ENCODE results near the gene TTLL3.

Gene TTLL3

DNA sequence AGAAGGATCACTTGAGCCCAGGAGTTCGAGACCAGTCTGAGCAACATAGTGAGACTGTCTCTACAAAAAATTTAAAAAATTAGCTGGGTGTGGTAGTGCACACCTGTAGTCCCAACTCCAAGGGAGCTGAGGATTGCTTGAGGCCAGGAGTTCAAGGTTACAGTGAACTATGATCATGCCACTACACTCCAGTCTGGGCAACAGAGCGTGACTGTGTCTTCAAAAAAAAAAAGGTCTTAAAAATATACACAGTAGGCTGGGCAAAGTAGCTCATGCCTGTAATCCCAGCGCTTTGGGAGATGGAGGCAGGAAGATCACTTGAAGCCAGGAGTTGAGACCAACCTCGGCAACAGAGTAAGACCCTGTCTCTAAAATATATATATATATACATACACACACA lies 29.2 kb upstream of the TTLL3 start:
- H3K9ac ChIP-seq: no peak overlapping the region
- H3K4me1 ChIP-seq: peaks cover 3% of the 10 kb centered on the region
- H3K27ac ChIP-seq: no peak overlapping the region
- no peak overlapping the region for H3K4me3 ChIP-seq (ENCODE audit: low read depth, low read length)
- H3K79me2 ChIP-seq: no peaks in the 10 kb centered on the region
- no peaks in the 10 kb centered on the region for H3K27me3 ChIP-seq (ENCODE audit: control insufficient read depth, insufficient read depth, low read length)
- no peak overlapping the region for H2AFZ ChIP-seq
- H3K36me3 ChIP-seq (ENCODE audit: control insufficient read depth, insufficient read depth, low read length): no peaks in the 10 kb centered on the region
- TF ChIP-seq, protein P1, sequence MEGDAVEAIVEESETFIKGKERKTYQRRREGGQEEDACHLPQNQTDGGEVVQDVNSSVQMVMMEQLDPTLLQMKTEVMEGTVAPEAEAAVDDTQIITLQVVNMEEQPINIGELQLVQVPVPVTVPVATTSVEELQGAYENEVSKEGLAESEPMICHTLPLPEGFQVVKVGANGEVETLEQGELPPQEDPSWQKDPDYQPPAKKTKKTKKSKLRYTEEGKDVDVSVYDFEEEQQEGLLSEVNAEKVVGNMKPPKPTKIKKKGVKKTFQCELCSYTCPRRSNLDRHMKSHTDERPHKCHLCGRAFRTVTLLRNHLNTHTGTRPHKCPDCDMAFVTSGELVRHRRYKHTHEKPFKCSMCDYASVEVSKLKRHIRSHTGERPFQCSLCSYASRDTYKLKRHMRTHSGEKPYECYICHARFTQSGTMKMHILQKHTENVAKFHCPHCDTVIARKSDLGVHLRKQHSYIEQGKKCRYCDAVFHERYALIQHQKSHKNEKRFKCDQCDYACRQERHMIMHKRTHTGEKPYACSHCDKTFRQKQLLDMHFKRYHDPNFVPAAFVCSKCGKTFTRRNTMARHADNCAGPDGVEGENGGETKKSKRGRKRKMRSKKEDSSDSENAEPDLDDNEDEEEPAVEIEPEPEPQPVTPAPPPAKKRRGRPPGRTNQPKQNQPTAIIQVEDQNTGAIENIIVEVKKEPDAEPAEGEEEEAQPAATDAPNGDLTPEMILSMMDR (IDR thresholded peaks at IDR 0.05): no peak
- no peaks in the 10 kb centered on the region for H3K9me3 ChIP-seq (ENCODE audit: control insufficient read depth, low read length)
- peak overlapping the region; percentile 5 for H3K4me2 ChIP-seq (ENCODE audit: low read length)

- H3K4me2 ChIP-seq (ENCODE audit: low read length): no peak overlapping the region
- TF ChIP-seq, protein P1 (IDR thresholded peaks at IDR 0.05): no peak
- no peaks in the 10 kb centered on the region for H3K36me3 ChIP-seq (ENCODE audit: control insufficient read depth, insufficient read depth, low read length)
- peaks cover 5% of the 10 kb centered on the region for H3K4me1 ChIP-seq
- no peak overlapping the region for H3K27ac ChIP-seq
- H3K27me3 ChIP-seq (ENCODE audit: control insufficient read depth, insufficient read depth, low read length): no peaks in the 10 kb centered on the region
- no peak overlapping the region for H3K9ac ChIP-seq
- no peak overlapping the region for H2AFZ ChIP-seq
- no peaks in the 10 kb centered on the region for H3K79me2 ChIP-seq
- no peak overlapping the region for H3K4me3 ChIP-seq (ENCODE audit: low read depth, low read length)
- no peaks in the 10 kb centered on the region for H3K9me3 ChIP-seq (ENCODE audit: control insufficient read depth, low read length)
Observed at GRCh38 chr3:9781551-9781950, 28.5 kb upstream of the TTLL3 start.

DNA sequence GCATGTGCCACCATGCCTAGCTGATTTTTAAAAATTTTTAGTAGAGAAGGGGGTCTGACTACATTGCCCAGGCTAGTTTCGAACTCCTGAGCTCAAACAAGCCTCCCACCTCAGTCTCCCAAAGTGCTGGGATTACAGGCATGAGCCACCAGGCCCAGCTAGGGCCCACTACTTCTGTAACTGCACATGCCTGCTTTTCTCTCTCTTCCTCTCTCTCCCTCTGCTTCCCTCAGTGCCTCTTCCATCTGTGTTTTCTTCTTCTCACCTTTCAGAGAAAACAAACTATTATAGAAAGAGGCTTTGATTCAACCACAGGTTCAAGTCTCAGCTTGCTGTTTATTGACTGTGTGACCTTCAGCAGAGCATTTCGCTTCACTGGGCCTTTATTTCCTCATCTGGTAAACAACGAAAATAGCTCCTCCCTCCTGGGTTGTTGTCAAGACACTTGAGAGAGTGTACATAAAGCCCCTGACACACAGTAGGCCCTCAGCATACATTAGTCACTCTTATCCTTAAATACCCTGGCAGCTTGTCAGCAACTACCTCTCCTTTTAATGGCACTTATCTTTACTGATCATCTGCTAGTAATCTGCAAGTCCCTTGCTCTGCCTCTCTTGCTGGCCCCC lies 28.0 kb upstream of the TTLL3 start:
- Histone ChIP-seq H3K36me3 (ENCODE audit: control insufficient read depth, insufficient read depth, low read length) (no peaks in the 10 kb centered on the region), H3K4me1 (peaks cover 5% of the 10 kb centered on the region), H3K9me3 (ENCODE audit: control insufficient read depth, low read length) (no peaks in the 10 kb centered on the region), H3K27me3 (ENCODE audit: control insufficient read depth, insufficient read depth, low read length) (no peaks in the 10 kb centered on the region), H3K4me3 (ENCODE audit: low read depth, low read length) (no peak overlapping the region), H2AFZ (no peak overlapping the region), H3K27ac (no peak overlapping the region), H3K9ac (no peak overlapping the region), H3K4me2 (ENCODE audit: low read length) (no peak overlapping the region), H3K79me2 (no peaks in the 10 kb centered on the region)
- TF ChIP-seq, protein P1 (IDR thresholded peaks at IDR 0.05): no peak

- H3K4me3 ChIP-seq (ENCODE audit: low read depth, low read length): no peak overlapping the region
- peaks cover 5% of the 10 kb centered on the region for H3K4me1 ChIP-seq
- H3K9me3 ChIP-seq (ENCODE audit: control insufficient read depth, low read length): no peaks in the 10 kb centered on the region
- no peak overlapping the region for H3K27ac ChIP-seq
- no peaks in the 10 kb centered on the region for H3K27me3 ChIP-seq (ENCODE audit: control insufficient read depth, insufficient read depth, low read length)
- no peak overlapping the region for H2AFZ ChIP-seq
- TF ChIP-seq, protein P1 (IDR thresholded peaks at IDR 0.05): peak; percentile 21
- no peaks in the 10 kb centered on the region for H3K36me3 ChIP-seq (ENCODE audit: control insufficient read depth, insufficient read depth, low read length)
- no peaks in the 10 kb centered on the region for H3K79me2 ChIP-seq
- H3K9ac ChIP-seq: no peak overlapping the region
- no peak overlapping the region for H3K4me2 ChIP-seq (ENCODE audit: low read length)
Observed at GRCh38 chr3:9782770-9783169, 27.3 kb upstream of the TTLL3 start.

- Histone ChIP-seq H3K27ac (no peak overlapping the region), H3K36me3 (ENCODE audit: control insufficient read depth, insufficient read depth, low read length) (no peaks in the 10 kb centered on the region), H3K9ac (no peak overlapping the region), H3K9me3 (ENCODE audit: control insufficient read depth, low read length) (no peaks in the 10 kb centered on the region), H3K79me2 (no peaks in the 10 kb centered on the region), H3K27me3 (ENCODE audit: control insufficient read depth, insufficient read depth, low read length) (no peaks in the 10 kb centered on the region), H3K4me2 (ENCODE audit: low read length) (no peak overlapping the region), H3K4me3 (ENCODE audit: low read depth, low read length) (no peak overlapping the region), H3K4me1 (peaks cover 5% of the 10 kb centered on the region), H2AFZ (no peak overlapping the region)
- TF ChIP-seq, protein P1 (IDR thresholded peaks at IDR 0.05): no peak
Observed at GRCh38 chr3:9783954-9784353, 26.1 kb upstream of the TTLL3 start.

All from parathyroid adenoma (tissue), 2 donors.